Measurements from ENCODE around the gene CNOT1.

DNA sequence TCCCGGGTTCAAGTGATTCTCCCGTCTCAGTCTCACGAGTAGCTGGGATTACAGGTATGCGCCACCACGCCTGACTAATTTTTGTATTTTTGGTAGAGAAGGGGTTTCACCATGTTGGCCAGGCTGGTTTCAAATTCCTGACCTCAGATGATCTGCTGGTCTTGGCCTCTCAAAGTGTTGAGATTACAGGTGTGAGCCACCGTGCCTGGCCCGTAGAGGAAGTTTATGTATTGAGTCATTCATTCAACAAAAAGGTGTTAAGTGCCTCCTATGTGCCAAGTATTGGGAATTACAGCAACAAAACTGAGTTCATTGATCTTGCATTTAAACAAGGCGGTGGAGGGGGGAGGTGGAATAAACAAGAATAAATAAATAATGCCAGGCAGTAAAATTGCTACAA, 10.2 kb upstream of the CNOT1 start:
- TF ChIP-seq CTCF (conservative IDR thresholded peaks at IDR 0.05 in 1 of 2, IDR thresholded peaks at IDR 0.05 in 1 of 2; ENCODE audit: extremely low read depth in 1 of 2, insufficient read depth in 1 of 2, low read depth in 1 of 2, low read length in 2 of 2) (no peak), EZH2 (IDR thresholded peaks at IDR 0.05; ENCODE audit: borderline replicate concordance, low read length) (no peak)
